HEK293T (cell line): ENCODE data around the gene FBXL17.

ENCODE experiments used
- CTCF ChIA-PET: fragments of 350-600 bp; formaldehyde crosslinking; extraction: SDS; loops from one replicate; lab custom pipeline; 2021; ENCODE audit warnings: antibody characterized with exemption, inconsistent platforms; lab: Yijun Ruan, JAX
- POLR2A ChIA-PET: fragments of 350-600 bp; formaldehyde crosslinking; extraction: SDS; loops from one replicate; lab custom pipeline; 2020; ENCODE audit warnings: antibody characterized with exemption, inconsistent platforms; lab: Yijun Ruan, JAX
- DNase-seq: peaks from one replicate; pipeline ENCODE4 v3.0.0; 2012; ENCODE audit warnings: mixed read lengths; ENCODE audit errors: extremely low spot score
- ARNT ChIP-seq: fragments of 450-650 bp; IDR thresholded peaks from 2 replicates; pipeline ENCODE4 v1.6.1; 2017; ENCODE audit warnings: mild to moderate bottlenecking
- BHLHE40 ChIP-seq: fragments of 450-650 bp; IDR thresholded peaks from 2 replicates; pipeline ENCODE4 v1.6.1; 2016; ENCODE audit warnings: mild to moderate bottlenecking, moderate library complexity, borderline replicate concordance
- CTBP1 ChIP-seq: fragments of 450-650 bp; IDR thresholded peaks from 2 replicates; pipeline ENCODE4 v1.6.1; 2016; ENCODE audit warnings: borderline replicate concordance
- ELF4 ChIP-seq: fragments of 450-650 bp; IDR thresholded peaks from 2 replicates; pipeline ENCODE4 v1.6.1; 2017; ENCODE audit warnings: antibody characterized with exemption
- FOXA1 ChIP-seq: fragments of 450-650 bp; IDR thresholded peaks from 2 replicates; pipeline ENCODE4 v1.6.1; 2016; ENCODE audit warnings: mild to moderate bottlenecking
- FOXK2 ChIP-seq: fragments of 450-650 bp; IDR thresholded peaks from 2 replicates; pipeline ENCODE4 v1.6.1; 2016; ENCODE audit warnings: mild to moderate bottlenecking
- FOXM1 ChIP-seq: fragments of 450-650 bp; IDR thresholded peaks from 2 replicates; pipeline ENCODE4 v1.6.1; 2017; ENCODE audit warnings: mild to moderate bottlenecking, borderline replicate concordance
- HDGF ChIP-seq: fragments of 450-650 bp; IDR thresholded peaks from 2 replicates; pipeline ENCODE4 v1.6.1; 2017; ENCODE audit warnings: antibody characterized with exemption, borderline replicate concordance
- L3MBTL2 ChIP-seq: fragments of 450-650 bp; conservative IDR thresholded peaks from 2 replicates; pipeline ENCODE4 v1.6.1; 2016; ENCODE audit warnings: mild to moderate bottlenecking
- LEF1 ChIP-seq: fragments of 450-650 bp; IDR thresholded peaks from 2 replicates; pipeline ENCODE4 v1.6.1; 2017; ENCODE audit warnings: mild to moderate bottlenecking, borderline replicate concordance
- NFRKB ChIP-seq: fragments of 450-650 bp; IDR thresholded peaks from 2 replicates; pipeline ENCODE4 v1.6.1; 2016; ENCODE audit warnings: mild to moderate bottlenecking, moderate library complexity
- PKNOX1 ChIP-seq: fragments of 450-650 bp; IDR thresholded peaks from 2 replicates; pipeline ENCODE4 v1.6.1; 2016
- SP1 ChIP-seq: fragments of 450-650 bp; IDR thresholded peaks from 2 replicates; pipeline ENCODE4 v1.6.1; 2017
- SUZ12 ChIP-seq: fragments of 450-650 bp; IDR thresholded peaks from 2 replicates; pipeline ENCODE4 v1.6.1; 2016; ENCODE audit warnings: mild to moderate bottlenecking
- TARDBP ChIP-seq: fragments of 450-650 bp; IDR thresholded peaks from 2 replicates; pipeline ENCODE4 v1.6.1; 2016
- ZNF384 ChIP-seq: fragments of 450-650 bp; IDR thresholded peaks from 2 replicates; pipeline ENCODE4 v1.6.1; 2016

The FBXL17 gene

GRCh38 chr5:108380531-108381349, 1.2 kb downstream of the FBXL17 start:
- TF ChIP-seq CTBP1, result no peak
- no peak for TF ChIP-seq ELF4
- no peak for TF ChIP-seq FOXA1
- TF ChIP-seq PKNOX1, result no peak
- peak; percentile 27 for DNase-seq
- POLR2A ChIA-PET, result interaction anchor here (0.9 kb wide), 1 partner anchor 14 kb away, joined by 4 read pairs; no protein-coding TSS in a partner anchor
- CTCF ChIA-PET, result no interaction called here

DNA sequence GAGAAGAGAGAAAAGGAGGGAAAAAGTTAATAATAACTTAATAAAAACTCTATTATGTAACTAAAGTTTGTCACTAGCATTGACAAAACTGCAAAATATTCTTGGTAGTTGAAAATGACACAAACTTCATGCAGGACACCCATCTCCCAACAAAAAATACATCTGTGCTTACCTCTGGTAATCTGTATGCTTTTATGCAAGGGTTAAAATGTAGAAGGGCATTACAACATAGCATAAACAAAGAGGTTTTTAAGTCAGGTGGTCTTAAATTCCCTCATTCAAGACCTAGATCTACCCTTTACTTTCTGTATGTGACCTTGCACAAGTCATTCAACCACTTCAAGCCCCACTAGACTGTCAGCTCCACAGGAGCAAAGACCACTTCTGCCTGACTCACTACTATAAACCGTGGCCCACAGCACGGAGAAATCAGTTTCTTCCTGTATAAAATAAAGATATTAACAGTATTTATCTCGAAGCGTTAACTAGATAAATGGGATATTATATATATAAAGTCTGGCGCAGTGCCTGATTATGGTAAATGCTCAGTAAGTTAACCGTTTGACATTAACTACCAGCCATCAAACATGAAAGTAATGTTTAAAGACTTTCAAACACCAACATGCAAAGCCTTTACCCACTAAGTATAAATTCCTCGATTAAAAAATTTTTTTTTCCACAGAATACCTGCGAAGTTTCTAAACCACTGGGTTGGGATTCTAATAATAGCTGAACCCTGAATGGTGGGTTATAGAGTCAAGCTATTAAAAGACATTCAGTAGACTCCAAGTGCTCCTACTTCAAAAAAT, 2.0 kb downstream of the FBXL17 start:
- ChIA-PET CTCF (no interaction called here), POLR2A (interaction anchor here (0.9 kb wide), 1 partner anchor 13 kb away, joined by 4 read pairs; no protein-coding TSS in a partner anchor)
- no peak for TF ChIP-seq HDGF
- no peak for TF ChIP-seq FOXK2
- no peak for TF ChIP-seq NFRKB
- no peak for TF ChIP-seq CTBP1
- no peak for TF ChIP-seq TARDBP
- no peak for TF ChIP-seq ZNF384
- no peak for TF ChIP-seq FOXA1
- TF ChIP-seq ELF4, result no peak
- no peak for TF ChIP-seq SUZ12
- TF ChIP-seq ARNT, result no peak
- no peak for TF ChIP-seq PKNOX1
- DNase-seq, result no peak

DNA sequence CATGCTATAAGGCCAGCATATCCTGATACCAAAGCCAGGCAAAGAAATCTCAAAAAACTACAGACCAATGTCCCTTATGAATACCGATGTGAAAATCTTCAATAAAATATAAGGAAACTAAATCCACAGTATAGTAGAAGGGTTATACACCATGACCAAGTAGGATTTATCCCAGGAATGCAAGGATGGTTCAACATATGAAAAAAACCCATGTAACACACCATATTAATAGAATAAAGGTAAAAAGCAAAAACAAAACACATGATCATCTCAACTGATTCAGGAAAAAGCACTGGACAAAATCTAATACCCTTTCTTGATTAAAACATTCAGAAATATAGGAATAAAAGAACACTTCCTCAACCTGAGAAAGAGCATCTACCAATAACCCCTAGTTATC, 6.1 kb downstream of the FBXL17 start:
- ChIA-PET CTCF (no interaction called here), POLR2A (no interaction called here)
- no peak for TF ChIP-seq ARNT
- TF ChIP-seq ELF4, result no peak
- no peak for TF ChIP-seq FOXA1
- no peak for TF ChIP-seq LEF1
- no peak for TF ChIP-seq FOXK2
- no peak for TF ChIP-seq PKNOX1
- TF ChIP-seq SUZ12, result no peak
- TF ChIP-seq L3MBTL2, result no peak
- TF ChIP-seq SP1, result no peak
- TF ChIP-seq HDGF, result no peak
- no peak for TF ChIP-seq NFRKB
- TF ChIP-seq BHLHE40, result no peak
- TF ChIP-seq TARDBP, result no peak
- TF ChIP-seq CTBP1, result no peak
- no peak for TF ChIP-seq ZNF384
- no peak for TF ChIP-seq FOXM1
- no peak for DNase-seq

DNA sequence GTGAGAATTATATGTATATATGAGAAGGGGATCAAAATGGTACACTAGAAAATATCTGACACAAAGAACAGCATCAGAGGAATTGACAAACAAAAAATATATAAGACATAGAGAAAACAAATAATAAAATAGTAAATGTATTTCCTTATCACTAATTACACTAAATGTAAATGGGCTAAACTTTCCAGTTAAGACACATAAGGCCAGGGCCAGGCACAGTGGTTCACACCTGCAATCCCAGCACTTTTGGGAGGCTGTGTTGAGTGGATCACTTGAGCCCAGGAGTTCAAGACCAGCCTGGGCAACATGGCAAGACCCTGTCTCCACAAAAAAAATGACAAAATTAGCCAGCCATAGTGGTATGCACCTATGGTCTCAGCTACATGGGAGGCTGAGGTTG, 8.5 kb downstream of the FBXL17 start:
- ChIA-PET CTCF (no interaction called here), POLR2A (no interaction called here)
- DNase-seq, result no peak
- TF ChIP-seq LEF1 (no peak), FOXM1 (no peak), ELF4 (no peak), FOXK2 (no peak), ARNT (no peak), ZNF384 (no peak), SP1 (no peak), FOXA1 (no peak)

GRCh38 chr5:108372369-108372768, 9.5 kb downstream of the FBXL17 start:
- CTCF ChIA-PET, result no interaction called here
- POLR2A ChIA-PET, result interaction anchor here (2.8 kb wide), 1 partner anchor 10 kb away, joined by 9 read pairs; the partner anchor contains the start of gene FBXL17
- no peak for DNase-seq
- no peak for TF ChIP-seq ELF4
- TF ChIP-seq TARDBP, result no peak
- TF ChIP-seq FOXM1, result no peak
- no peak for TF ChIP-seq CTBP1
- no peak for TF ChIP-seq HDGF
- no peak for TF ChIP-seq L3MBTL2

GRCh38 chr5:108371263-108371662, 10.6 kb downstream of the FBXL17 start:
- POLR2A ChIA-PET, result interaction anchor here (2.8 kb wide), 1 partner anchor 11 kb away, joined by 9 read pairs; the partner anchor contains the start of gene FBXL17
- CTCF ChIA-PET, result no interaction called here
- no peak for DNase-seq
- no peak for TF ChIP-seq NFRKB
- TF ChIP-seq L3MBTL2, result no peak

DNA sequence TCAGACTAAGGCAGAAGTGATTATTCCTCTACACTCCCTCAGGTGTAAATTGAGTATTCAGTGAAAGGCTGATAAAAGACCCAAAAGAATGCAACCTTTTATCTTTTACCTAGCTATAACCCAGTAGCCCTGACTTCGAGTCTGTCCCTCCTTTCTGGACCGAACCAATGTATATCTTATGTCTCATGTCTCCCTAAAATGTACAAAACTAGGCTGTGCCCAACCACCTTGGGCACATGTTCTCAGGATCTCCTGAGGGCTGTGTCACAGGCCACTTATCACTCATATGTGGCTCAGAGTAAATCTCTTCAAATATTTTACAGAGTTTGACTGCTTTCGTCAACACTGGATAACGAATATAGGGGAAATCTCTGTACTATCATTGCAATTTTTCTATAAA, 12.7 kb downstream of the FBXL17 start:
- ChIA-PET POLR2A (no interaction called here), CTCF (interaction anchor here (0.6 kb wide), 1 partner anchor 797 kb away, joined by 3 read pairs; no protein-coding TSS in a partner anchor)

More for the DNA sequence above, 12.7 kb downstream of the FBXL17 start:
- no peak for DNase-seq
- no peak for TF ChIP-seq HDGF
- no peak for TF ChIP-seq BHLHE40
- TF ChIP-seq FOXM1, result no peak
- TF ChIP-seq NFRKB, result no peak
- TF ChIP-seq LEF1, result no peak
- TF ChIP-seq PKNOX1, result no peak
- no peak for TF ChIP-seq SP1
- no peak for TF ChIP-seq L3MBTL2
- TF ChIP-seq ZNF384, result no peak
- TF ChIP-seq ARNT, result no peak
- TF ChIP-seq SUZ12, result no peak
- no peak for TF ChIP-seq FOXA1
- TF ChIP-seq CTBP1, result no peak
